Mucosa of rectum (tissue), 2 donors: ENCODE measurements around the gene PCK2.

Source experiments
- H3K27ac ChIP-seq, 2 donors: one replicate each; pipeline ENCODE4 v1.7.0; 2013; ENCODE audit warnings: inconsistent platforms in 2 of 2, low read depth in 2 of 2, low read length in 2 of 2
- H3K27me3 ChIP-seq, 2 donors: one replicate each; pipeline ENCODE4 v1.7.0; 2013; ENCODE audit warnings: low read length in 2 of 2; ENCODE audit not compliant: control insufficient read depth in 2 of 2, insufficient read depth in 2 of 2
- H3K36me3 ChIP-seq, 2 donors: one replicate each; pipeline ENCODE4 v1.7.0; 2013; ENCODE audit warnings: low read length in 2 of 2; ENCODE audit not compliant: control insufficient read depth in 2 of 2, insufficient read depth in 2 of 2
- H3K4me1 ChIP-seq, 2 donors: one replicate each; pipeline ENCODE4 v1.7.0; 2013; ENCODE audit warnings: low read length in 2 of 2, mild to moderate bottlenecking in 1 of 2; ENCODE audit not compliant: control insufficient read depth in 2 of 2, insufficient read depth in 2 of 2
- H3K4me3 ChIP-seq, 2 donors: one replicate each; pipeline ENCODE4 v1.7.0; 2013; ENCODE audit warnings: low read length in 2 of 2
- H3K9ac ChIP-seq, 2 donors: one replicate each; pipeline ENCODE4 v1.7.0; 2013; ENCODE audit warnings: low read length in 2 of 2, low read depth in 1 of 2, mild to moderate bottlenecking in 1 of 2
- H3K9me3 ChIP-seq, 2 donors: one replicate each; pipeline ENCODE4 v1.7.0; 2013; ENCODE audit warnings: low read length in 2 of 2; ENCODE audit not compliant: control insufficient read depth in 2 of 2
- donor health status: healthy.
- donor health status: Normal muscosa, but diverticular disease.

Gene PCK2

GRCh38 chr14:24083462-24083861 is 10.6 kb upstream of the PCK2 start:
- peaks cover 8 to 11% of the 10 kb centered on the region in 2 donors for H3K4me1 ChIP-seq
- no peak overlapping the region for H3K27ac ChIP-seq
- no peaks in the 10 kb centered on the region for H3K9me3 ChIP-seq
- no peak overlapping the region for H3K9ac ChIP-seq
- peaks cover 0 to 3% of the 10 kb centered on the region in 2 donors for H3K27me3 ChIP-seq
- no peak overlapping the region for H3K4me3 ChIP-seq
- H3K36me3 ChIP-seq = no peaks in the 10 kb centered on the region

GRCh38 chr14:24084440-24084839 is 9.7 kb upstream of the PCK2 start:
- H3K36me3 ChIP-seq = no peaks in the 10 kb centered on the region
- H3K9me3 ChIP-seq = no peaks in the 10 kb centered on the region
- H3K27me3 ChIP-seq = no peaks in the 10 kb centered on the region
- no peak overlapping the region for H3K9ac ChIP-seq
- H3K27ac ChIP-seq = no peak overlapping the region
- H3K4me3 ChIP-seq = no peak overlapping the region
- H3K4me1 ChIP-seq = peaks cover 8 to 11% of the 10 kb centered on the region in 2 donors

DNA sequence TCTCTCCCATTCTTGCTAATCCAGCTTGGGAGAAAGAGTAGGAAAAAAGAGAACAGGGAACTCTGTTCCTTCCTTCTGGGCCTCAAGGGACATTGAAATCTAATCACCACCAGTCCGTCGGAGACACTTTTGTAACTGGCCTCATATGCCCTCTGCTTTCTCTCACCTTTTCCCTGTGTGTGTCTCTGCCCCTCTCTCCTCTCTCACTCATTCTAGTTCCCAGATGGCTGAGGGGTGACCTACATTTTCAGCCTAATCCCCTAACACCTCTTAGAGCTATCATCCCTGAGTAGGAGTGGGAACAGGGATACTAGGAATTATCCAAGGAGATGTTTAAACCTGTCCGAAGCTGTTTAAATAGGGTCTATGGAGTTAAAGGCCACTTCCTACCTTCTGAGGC is 8.9 kb upstream of the PCK2 start:
- H3K4me1 ChIP-seq = peaks cover 8 to 11% of the 10 kb centered on the region in 2 donors
- H3K4me3 ChIP-seq = no peak overlapping the region
- no peak overlapping the region for H3K27ac ChIP-seq
- no peak overlapping the region for H3K9ac ChIP-seq
- H3K9me3 ChIP-seq = no peaks in the 10 kb centered on the region
- no peaks in the 10 kb centered on the region for H3K27me3 ChIP-seq
- no peaks in the 10 kb centered on the region for H3K36me3 ChIP-seq

DNA sequence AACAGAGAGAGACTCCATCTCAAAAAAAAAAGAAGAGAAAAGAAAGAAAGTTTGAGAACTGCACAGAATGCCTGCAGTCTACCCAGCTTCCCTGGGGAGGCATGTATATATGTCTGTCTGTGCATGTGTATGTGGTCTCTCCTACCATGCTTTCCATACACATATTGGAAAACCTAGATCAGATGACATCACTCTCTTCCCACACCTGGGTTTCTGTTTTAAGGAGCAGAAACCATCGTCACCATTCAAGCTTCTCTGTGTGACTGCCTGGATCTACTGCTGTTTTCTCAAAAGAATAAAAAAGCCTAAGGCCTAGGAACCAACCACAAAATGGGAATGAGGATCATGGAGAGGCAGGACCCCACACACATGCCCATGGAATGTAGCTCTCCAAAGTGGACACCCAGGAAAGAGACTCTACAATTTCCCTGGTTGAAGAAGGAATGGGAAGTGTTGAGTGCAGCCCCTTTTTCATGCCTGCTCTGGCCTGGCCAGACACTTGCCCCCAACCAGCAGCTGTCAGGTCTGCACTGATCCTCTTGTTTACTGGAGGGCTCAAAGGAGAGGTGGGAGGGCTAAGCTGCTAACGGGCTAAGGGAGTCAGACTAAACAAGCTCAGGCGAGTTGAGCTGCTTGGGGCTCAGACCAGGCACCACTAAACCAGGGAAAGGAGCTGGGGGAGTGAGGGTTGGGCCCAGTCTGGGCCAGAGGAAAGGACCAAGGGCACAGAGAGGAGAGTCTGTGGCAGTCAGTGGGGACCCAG is 7.7 kb upstream of the PCK2 start:
- H3K9me3 ChIP-seq = no peaks in the 10 kb centered on the region
- H3K27me3 ChIP-seq = no peaks in the 10 kb centered on the region
- no peaks in the 10 kb centered on the region for H3K36me3 ChIP-seq
- no peak overlapping the region for H3K9ac ChIP-seq
- H3K27ac ChIP-seq = no peak overlapping the region
- no peak overlapping the region for H3K4me3 ChIP-seq
- peaks cover 0 to 4% of the 10 kb centered on the region in 2 donors for H3K4me1 ChIP-seq

GRCh38 chr14:24087004-24087403 is 7.1 kb upstream of the PCK2 start:
- H3K9ac ChIP-seq = no peak overlapping the region
- no peaks in the 10 kb centered on the region for H3K27me3 ChIP-seq
- H3K27ac ChIP-seq = no peak overlapping the region
- no peaks in the 10 kb centered on the region for H3K9me3 ChIP-seq
- H3K4me1 ChIP-seq = peaks cover 0 to 4% of the 10 kb centered on the region in 2 donors
- H3K36me3 ChIP-seq = no peaks in the 10 kb centered on the region
- H3K4me3 ChIP-seq = no peak overlapping the region

DNA sequence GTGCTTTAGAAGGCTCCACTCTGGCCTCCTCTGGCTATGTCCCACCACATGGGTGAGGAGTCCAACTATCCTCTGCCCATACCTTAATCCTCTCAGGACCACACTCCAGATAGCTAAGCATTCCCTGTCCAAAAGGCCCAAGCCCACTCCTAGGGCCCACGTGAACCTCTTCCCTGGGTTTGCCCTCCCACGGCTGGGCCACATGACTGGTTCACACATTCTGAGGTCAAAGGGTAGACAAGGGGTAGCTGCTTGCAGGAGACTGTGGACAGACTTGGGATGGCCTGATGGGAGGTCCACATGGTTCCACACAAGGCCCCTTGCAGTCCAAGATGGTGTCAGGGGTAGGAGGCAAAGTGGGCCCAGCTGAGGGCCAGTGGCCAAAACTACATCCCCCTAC is 6.0 kb upstream of the PCK2 start:
- Histone ChIP-seq H3K36me3 (no peaks in the 10 kb centered on the region), H3K9me3 (no peaks in the 10 kb centered on the region), H3K27me3 (no peaks in the 10 kb centered on the region), H3K9ac (no peak overlapping the region), H3K4me1 (peaks cover 0 to 11% of the 10 kb centered on the region in 2 donors), H3K27ac (no peak overlapping the region), H3K4me3 (no peak overlapping the region)

DNA sequence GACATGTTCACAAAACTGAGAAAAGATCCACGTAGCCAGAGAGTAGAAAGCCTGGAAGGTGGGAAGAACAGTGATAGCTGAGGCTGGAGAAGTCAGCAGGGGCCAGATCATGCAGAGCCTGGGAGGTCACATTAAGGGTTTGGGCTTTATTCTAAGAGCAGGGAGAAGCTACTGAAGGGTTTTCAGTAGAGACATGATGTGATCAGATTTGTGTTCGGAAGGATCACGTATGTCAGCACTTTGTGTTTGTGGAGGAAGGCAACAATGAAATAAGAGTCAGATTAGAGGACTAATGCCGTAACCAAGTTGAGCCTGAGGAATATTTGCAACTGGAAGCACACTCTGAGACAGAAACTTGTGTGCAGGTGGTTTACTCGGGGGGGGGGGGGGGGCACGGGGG is 4.2 kb upstream of the PCK2 start:
- no peaks in the 10 kb centered on the region for H3K9me3 ChIP-seq
- no peaks in the 10 kb centered on the region for H3K27me3 ChIP-seq
- H3K4me1 ChIP-seq = peaks cover 4 to 19% of the 10 kb centered on the region in 2 donors
- no peaks in the 10 kb centered on the region for H3K36me3 ChIP-seq
- H3K9ac ChIP-seq = peak overlapping the region in 1 of 2 donors; percentile 5
- no peak overlapping the region for H3K27ac ChIP-seq
- no peak overlapping the region for H3K4me3 ChIP-seq

- Histone ChIP-seq H3K27ac (peak overlapping the region; percentile 99), H3K4me1 (peaks cover 13 to 29% of the 10 kb centered on the region in 2 donors), H3K4me3 (no peak overlapping the region), H3K27me3 (no peaks in the 10 kb centered on the region), H3K36me3 (peaks cover 0 to 4% of the 10 kb centered on the region in 2 donors), H3K9ac (no peak overlapping the region), H3K9me3 (no peaks in the 10 kb centered on the region)
These were observed 2.0 kb upstream of the PCK2 start for GRCh38 chr14:24092110-24092504.

- Histone ChIP-seq H3K9ac (no peak overlapping the region), H3K27me3 (no peaks in the 10 kb centered on the region), H3K4me1 (peaks cover 13 to 29% of the 10 kb centered on the region in 2 donors), H3K36me3 (peaks cover 0 to 4% of the 10 kb centered on the region in 2 donors), H3K27ac (peak overlapping the region; percentile 99), H3K4me3 (no peak overlapping the region), H3K9me3 (no peaks in the 10 kb centered on the region)
These were observed 1.5 kb upstream of the PCK2 start for GRCh38 chr14:24092505-24093206.

DNA sequence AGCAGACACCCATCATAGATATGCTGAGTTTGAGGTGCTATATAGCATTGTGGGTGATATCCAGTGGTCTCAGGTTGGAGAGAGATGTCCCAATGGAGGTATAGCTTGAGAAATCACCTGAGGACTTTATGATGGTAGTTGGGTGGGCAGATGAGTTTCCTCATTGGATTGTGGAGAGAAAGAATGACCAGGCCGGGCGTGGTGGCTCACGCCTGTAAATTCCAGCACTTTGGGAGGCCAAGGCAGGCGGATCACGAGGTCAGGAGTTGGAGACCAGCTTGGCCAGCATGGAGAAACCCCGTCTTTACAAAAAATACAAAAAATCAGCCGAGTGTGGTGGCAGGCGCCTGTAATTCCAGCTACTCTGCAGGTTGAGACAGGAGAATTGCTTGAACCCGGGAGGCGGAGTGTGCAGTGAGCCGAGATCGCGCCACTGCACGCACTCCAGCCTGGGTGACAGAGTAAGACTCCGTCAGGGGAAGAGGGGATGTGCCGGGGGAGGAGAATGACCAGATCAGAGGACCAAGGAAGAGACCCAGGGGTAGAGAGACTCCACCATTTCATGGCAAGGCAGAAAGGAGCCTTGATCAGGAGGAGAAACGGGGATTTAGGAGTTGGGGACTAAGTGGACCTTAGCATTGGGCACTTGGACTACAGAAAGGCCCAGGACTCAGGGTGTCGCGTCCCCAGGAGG is 757 bp upstream of the PCK2 start:
- H3K36me3 ChIP-seq = peaks cover 5 to 9% of the 10 kb centered on the region in 2 donors
- H3K9me3 ChIP-seq = no peaks in the 10 kb centered on the region
- H3K4me3 ChIP-seq = peak overlapping the region; percentile 57 to 85
- no peaks in the 10 kb centered on the region for H3K27me3 ChIP-seq
- H3K4me1 ChIP-seq = peaks cover 13 to 29% of the 10 kb centered on the region in 2 donors
- peak overlapping the region; percentile 99 for H3K27ac ChIP-seq
- H3K9ac ChIP-seq = peak overlapping the region; percentile 47 to 93
